ENCODE measurements around the gene ARHGEF7.
"Not testable (repeated sequence)": the region's sequence is repeated elsewhere in the genome, so short reads cannot be mapped to it uniquely, and the experiment has no call there.

Gene ARHGEF7

DNA sequence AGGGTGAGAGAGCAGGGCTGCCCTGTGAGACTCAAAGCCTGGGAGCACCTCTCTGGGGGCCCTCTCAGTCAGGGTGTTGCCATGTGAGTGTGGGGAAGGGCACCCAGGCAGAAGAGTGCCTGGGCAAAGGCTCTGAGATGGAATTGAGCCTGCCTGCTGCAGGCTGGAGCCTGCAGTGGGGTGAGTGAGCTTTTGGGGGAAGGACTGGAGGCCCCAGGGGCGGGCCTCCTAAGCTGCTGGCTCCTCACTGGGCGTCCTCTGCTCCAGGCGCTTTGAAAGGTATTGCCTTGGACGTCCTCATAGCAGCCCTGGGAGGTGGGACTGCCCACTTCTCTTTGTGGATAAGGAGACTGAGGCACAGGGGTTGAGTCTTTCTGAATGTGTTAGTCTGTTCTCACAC, 60.3 kb downstream of the ARHGEF7 start:
- DNase-seq: no peak

DNA sequence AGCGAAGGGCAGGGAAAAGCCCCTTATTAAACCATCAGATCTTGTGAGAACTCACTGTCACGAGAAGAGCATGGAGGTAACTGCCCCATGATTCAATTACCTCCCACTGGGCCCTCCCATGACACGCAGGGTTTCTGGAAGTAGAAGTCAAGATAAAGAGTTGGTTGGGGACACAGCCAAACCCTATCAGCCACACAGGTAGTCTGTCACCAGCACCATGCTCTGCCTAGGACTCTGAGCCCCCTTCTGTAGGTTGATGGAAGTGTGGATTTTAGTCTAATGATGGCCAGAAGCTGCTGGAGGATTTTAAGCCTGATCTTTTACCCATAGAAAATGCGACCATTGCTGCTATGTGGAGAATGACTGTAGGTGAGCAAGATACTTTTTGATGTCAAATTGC, 60.8 kb downstream of the ARHGEF7 start:
- DNase-seq: peak; percentile 49

- DNase-seq: no peak
Measured at GRCh38 chr13:111176421-111176820, 61.3 kb downstream of the ARHGEF7 start.

- peak; percentile 85 for DNase-seq
Measured at GRCh38 chr13:111177081-111177711, 62.1 kb downstream of the ARHGEF7 start.

DNA sequence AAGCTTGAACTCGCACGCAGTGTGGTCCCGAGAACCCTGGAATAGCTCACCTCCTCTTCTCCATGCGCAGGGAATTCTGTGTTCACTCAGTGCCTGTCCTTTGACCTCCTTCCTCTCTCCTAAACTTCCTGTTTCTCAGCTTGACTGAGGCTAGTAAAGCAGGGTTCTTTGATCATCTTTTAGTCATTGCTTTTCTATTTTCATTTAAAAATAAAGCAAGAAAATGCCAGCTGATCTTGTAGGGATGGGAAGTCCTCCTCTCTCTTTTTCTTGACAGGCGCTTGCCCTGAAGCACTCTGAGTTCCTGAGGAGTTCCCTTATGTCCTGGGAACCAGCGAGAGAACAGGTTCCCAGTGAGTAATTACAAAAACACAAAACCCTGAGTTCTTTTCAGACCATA, 62.8 kb downstream of the ARHGEF7 start:
- no peak for DNase-seq

DNA sequence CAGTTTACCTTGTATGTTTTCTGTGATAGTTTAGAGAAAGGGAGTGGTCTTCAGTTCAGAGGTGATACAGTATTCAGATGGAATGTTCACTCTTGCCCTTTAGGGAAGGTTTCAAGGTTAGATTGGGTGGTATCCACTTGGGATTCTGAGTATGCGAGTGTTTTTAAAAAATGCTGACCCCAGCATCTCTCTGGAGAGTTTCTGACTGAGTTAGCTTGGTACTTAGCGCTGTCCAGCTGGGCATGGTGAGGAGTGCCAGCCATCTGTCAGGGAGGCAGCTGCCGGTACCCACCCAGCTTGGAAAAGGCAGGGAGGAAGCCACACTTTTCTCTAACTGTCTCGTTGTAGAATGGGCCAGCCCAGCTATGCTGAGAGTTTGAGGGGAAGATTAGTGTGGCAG, 63.3 kb downstream of the ARHGEF7 start:
- DNase-seq: no peak

DNA sequence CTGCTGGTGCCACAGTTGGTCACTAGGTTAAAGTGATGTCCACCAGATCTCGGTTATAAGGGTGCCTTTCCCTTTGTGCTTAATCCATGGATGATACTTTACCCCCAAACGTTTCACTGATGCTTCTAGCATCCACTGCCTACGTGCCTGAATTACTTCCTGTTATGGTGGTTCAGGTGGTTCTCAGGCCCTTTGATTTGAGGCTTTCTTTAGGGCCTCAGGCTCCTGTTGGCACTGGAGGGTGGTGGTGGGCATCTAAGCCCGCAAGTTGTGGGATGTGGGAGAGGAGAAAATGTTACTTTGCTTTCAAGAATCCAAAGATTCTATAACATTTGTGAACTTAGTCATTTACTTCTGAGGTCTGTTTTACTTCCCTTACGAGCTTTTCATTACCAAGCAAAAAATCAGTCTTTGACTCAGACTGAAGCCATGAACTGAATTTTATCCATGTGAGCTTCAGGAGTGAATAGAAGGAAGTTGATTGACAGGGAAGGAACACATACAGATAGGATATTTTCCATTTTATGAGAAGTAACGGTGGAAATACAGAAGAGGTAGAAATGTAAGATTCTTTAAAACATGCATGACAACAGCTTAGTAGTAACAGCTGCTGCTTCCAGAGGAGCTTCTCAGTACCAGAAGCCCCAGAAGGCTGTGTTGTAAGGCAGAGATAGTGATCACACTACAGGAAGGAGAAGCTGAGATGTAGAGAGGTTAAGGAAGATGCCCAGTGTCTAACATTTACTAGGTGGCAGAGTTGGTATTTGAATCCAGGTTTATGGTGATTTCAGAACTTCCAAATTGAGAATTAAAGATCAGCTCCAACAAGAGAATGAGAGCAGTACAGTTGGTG, 65.0 kb downstream of the ARHGEF7 start:
- DNase-seq: peak; percentile 67

DNA sequence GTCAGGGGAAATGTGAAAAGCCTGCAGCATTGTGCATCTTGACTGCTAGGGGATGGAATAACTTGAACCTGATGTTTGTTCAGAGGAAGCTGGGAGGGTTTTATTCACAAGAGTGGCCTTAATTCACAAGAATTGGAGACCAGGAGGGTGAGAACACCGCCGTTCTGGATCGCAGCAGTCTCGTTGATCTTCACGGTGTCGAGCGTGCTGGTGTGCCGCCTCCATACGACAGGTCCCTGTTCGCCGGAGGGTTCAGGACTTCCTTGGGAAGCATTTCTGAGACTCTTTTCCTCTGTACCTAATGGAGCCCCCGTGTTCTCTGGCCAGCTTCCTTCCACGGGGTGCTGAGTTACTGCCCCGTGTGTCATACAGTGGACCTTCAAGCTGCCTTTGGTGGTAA, 66.9 kb downstream of the ARHGEF7 start:
- no peak for DNase-seq

- DNase-seq: no peak
Measured at GRCh38 chr13:111183087-111183645, 68.1 kb downstream of the ARHGEF7 start.

- no peak for DNase-seq
Measured at GRCh38 chr13:111183959-111184358, 68.8 kb downstream of the ARHGEF7 start.

DNA sequence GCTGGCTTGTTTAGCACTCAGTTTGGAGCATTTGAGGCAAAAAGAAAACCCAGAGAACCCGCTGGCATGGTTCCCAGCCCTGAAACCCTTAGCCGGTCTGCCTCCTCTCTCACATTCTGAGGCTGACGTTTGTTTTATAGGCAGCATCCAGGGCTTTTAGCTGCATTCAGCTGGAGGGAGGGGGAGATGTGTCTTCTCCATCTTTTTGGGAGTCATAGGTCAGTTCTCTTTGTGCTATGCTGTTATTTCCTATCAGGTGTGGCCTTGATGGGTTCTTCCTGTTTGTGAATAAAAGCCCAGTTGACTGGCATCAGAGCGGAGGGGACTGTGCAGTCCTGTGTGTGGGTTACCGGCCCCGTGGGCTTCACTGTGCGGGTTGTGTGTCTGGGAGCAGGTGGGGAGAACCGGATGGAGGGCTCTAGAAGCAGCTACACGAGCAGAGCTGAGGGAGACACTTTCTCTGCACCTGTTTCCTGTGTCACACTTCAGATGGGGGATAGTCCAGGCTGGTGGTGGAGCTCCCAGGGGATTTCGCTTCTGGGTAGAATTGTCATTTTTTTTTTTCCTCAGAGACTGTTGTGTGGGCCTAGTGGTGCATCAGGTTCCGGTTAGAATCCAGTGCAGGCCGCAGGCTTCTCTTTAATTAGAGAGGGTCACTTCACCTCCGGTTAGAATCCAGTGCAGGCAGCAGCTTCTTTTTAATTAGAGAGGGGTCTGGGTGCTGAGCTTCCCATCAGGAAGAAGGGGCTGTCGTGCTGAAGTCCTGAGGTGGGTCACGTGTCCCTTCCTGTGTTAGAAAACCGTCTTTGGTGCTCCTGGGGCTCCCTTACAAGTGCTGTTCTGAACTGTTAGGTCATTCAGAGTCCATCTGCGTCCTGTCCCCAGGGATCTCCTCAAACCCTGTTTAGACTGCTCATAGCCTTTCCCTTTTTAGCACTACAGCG, 69.6 kb downstream of the ARHGEF7 start:
- DNase-seq: peak; percentile 22

DNA sequence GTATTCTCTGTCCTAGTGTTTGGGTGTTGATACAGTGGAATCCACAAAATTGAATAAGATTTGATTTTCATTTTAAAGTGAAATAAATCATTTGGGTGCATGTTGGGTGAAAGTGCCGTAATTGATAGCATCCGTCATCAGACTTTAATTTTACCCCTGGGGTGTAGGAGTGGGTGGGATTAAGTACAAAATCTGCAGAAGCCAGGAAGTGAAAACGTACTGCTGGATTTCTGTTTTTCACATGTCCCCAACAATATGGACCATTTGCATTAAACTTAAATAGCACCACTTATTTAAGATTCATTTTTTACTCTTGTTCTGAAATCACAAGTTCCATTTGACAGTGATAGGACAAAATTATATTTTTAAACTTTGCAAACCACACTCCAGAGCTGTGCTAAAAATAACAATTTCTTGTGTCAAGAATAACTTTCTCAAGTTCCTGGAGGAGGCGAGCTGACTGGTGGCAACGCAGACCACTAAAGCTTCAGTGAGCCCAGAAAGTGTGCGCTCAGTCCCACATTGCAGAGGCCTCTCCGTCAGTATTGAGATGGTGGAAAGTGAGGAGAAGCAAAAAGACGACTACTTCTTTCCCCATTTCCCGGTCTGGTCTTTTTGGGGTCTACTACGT, 71.3 kb downstream of the ARHGEF7 start:
- DNase-seq: no peak

DNA sequence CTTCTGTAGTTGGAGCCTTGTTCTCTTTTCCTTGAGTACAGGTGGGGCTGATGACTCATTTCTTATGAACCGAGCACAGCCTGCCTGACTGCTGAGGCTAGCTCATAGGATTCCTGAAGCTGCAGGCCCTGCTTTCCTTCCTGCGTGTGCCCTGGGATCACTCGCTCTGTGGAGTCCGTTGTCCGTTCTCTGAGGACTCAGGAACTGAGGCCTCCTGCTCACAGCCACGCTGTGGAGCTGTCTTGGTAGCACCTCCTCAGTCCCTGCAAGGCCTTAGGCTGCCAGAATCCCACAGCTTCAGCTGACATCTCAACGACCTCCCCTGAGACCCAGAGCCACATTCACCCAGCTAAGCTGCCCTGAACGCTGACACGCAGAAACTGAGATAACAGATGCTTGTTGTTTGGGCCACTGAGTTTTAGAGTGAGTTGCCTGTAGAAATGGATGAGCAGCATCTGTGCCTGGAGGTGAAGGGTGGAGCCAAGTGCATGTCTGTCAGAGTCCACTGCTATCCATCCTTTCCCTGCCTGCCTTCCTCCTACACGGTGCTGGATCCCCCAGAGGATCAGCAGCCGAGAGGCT, 72.9 kb downstream of the ARHGEF7 start:
- DNase-seq: no peak

DNA sequence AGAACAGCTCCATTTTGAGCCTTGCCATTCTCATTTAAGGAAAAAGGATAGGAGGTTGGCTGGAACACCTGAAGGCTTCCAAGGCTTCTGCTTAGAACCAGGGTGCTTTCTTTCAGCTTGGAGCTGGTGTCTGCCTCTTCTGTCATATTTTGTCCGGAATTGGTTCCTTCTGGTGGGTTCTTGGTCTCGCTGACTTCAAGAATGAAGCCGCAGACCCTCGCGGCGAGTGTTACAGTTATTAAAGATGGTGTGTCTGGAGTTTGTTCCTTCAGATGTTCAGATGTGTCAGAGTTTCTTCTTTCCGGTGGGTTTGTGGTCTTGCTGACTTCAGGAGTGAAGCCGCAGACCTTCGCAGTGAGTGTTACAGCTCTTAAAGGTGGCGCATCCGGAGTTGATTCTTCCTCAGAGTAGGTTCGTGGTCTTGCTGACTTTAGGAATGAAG, 74.0 kb downstream of the ARHGEF7 start:
- DNase-seq: not testable (repeated sequence)

- DNase-seq: not testable (repeated sequence)
Measured at GRCh38 chr13:111189516-111189915, 74.4 kb downstream of the ARHGEF7 start.

- peak; percentile 79 for DNase-seq
Measured at GRCh38 chr13:111193223-111193622, 78.1 kb downstream of the ARHGEF7 start.

- not testable (repeated sequence) for DNase-seq
Measured at GRCh38 chr13:111194651-111195050, 79.5 kb downstream of the ARHGEF7 start.

DNA sequence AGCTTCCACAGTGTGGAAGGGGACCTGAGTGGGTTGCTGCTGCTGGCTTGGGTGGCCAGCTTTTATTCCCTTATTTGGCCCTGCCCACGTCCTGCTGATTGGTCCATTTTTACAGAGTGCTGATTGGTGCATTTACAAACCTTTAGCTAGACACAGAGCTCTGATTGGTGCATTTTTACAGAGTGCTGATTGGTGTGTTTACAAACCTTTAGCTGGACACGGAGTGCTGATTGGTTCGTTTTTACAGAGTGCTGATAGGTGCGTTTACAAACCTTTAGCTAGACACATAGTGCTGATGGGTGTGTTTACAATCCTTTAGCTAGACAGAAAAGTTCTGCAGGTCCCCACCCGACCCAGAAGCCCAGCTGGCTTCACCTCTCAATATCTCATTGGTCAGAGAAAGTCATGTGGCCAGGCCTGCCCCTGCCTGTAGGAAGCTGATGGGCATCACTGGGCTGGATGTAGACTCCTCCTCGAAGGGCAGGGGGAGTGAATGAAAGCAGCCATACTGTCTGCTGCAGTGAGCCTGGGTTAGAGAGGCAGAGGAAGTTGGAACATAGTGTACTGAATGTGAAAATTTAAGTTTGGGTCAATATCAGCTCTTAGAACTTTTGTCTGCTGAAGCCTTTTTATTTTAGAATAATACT, 83.7 kb downstream of the ARHGEF7 start:
- not testable (repeated sequence) for DNase-seq

GRCh38 chr13:111201304-111201940, 86.3 kb downstream of the ARHGEF7 start:
- DNase-seq: no peak

- no peak for DNase-seq
Measured at GRCh38 chr13:111202156-111202621, 87.1 kb downstream of the ARHGEF7 start.

DNA sequence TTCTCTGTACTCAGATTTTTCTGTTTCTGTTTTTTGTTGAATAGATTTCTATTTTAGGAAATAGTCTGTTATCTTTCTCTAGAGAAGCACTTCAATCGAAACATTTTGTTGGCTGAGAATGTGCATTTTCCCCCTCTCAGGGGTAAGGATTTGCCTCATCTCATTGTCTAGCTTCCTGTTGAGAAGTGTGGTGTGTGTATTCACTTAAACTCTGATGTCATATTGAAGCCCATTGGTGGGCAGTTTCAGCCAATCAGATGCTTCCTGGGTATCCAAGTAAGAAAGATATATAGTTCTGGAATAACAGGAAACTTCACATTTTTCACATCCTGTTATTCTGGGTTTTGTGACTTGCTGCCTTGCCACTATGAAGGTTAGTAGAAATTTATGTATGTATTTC, 87.6 kb downstream of the ARHGEF7 start:
- peak; percentile 46 for DNase-seq

Measured in hematopoietic multipotent progenitor cell treated with erythropoietin and hydrocortisone succinate and interleukin-3 and kit ligand, for 4 days (in vitro differentiated cells).